Tibial nerve (tissue), 4 donors: ENCODE results near the gene CFAP206. TPM values are rescaled to one million over a fixed set of nuclear protein-coding genes. Genes with fewer than 3 reads are reported as not detected.

Source experiments
- DNase-seq, 2 donors: peaks; one replicate each; pipeline ENCODE4 v3.0.0-alpha.2; 2019; ENCODE audit warnings: low spot score in 2 of 2
- H3K27ac ChIP-seq, 4 donors: fragments of 200-600 bp; sonication (generic) in 3 of 4; one replicate each; pipeline ENCODE4 v1.5.1; 2017 to 2019; ENCODE audit warnings: mild to moderate bottlenecking in 1 of 4
- H3K27me3 ChIP-seq, 2 donors: fragments of 200-600 bp; sonication (generic) in 1 of 2; one replicate each; pipeline versions ENCODE4 v1.5.1 to v1.6.0; 2017 to 2019
- H3K36me3 ChIP-seq, 3 donors: fragments of 200-600 bp; sonication (generic); one replicate each; pipeline ENCODE4 v1.5.1; 2018 to 2019
- H3K4me1 ChIP-seq, 4 donors: fragments of 200-600 bp; sonication (generic) in 3 of 4; one replicate each; pipeline ENCODE4 v1.5.1; 2017 to 2019
- H3K4me3 ChIP-seq, 4 donors: fragments of 200-600 bp; sonication (generic) in 3 of 4; one replicate each; pipeline ENCODE4 v1.5.1; 2017 to 2019; ENCODE audit warnings: mild to moderate bottlenecking in 1 of 4, moderate library complexity in 1 of 4
- H3K9me3 ChIP-seq, 4 donors: fragments of 200-600 bp; sonication (generic) in 3 of 4; one replicate each; pipeline ENCODE4 v1.5.1; 2017 to 2019
- EP300 ChIP-seq, 2 donors: sonication (generic); formaldehyde crosslinking; IDR thresholded peaks; one replicate each; pipeline ENCODE4 v1.6.1; 2017; ENCODE audit warnings: antibody characterized with exemption in 2 of 2, mild to moderate bottlenecking in 1 of 2
- POLR2A ChIP-seq, 2 donors: fragments of 450-650 bp; IDR thresholded peaks; one replicate each; pipeline ENCODE4 v1.6.1; 2017; ENCODE audit warnings: antibody characterized with exemption in 2 of 2, mild to moderate bottlenecking in 2 of 2, moderate library complexity in 2 of 2
- WGBS, 2 donors: methylation state at CpG; one replicate each; pipeline ENCODE4 v1.1.5; 2018; 5-methylcytosine and 5-hydroxymethylcytosine counted together
- total RNA-seq, 4 donors: library from RNA; depleted of rRNA; stranded (reverse); fragments of >200 nt; gene quantifications; one replicate each; pipeline ENCODE4 v1.1.0, GENCODE V29; 2016
- TF ChIP-seq, protein P1 (sequence below), 5 experiments: fragments of 200-600 bp in 3 of 5; fragments of 450-650 bp in 2 of 5; sonication (generic) in 3 of 5; IDR thresholded peaks; one replicate each; pipeline ENCODE4 v1.5.1; 2016 to 2019; ENCODE audit warnings: antibody characterized with exemption in 5 of 5, mild to moderate bottlenecking in 3 of 5, moderate library complexity in 2 of 5

CFAP206 gene
- total RNA-seq, 4 donors from 2014 or later = not detected

DNA sequence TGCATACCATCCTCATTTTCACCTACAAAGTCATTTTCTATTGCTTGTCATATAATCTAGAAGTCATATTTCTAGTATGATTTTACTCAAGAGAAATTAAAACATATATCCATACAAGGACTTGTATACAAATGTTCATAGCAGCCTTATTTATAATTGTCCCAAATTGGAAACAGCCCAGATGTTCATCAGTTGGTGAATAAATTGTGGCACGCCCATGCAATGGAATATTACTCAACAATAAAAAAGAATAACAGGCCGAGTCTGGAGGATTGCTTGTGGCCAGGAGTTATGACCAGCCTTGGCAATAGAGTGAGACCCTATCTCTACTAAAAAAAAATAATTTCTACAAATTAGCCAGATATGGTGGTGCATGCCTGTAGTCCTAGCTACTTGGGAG is 34.4 kb upstream of the CFAP206 start:
- TF ChIP-seq POLR2A (IDR thresholded peaks at IDR 0.05) = no peak
- TF ChIP-seq, protein P1, sequence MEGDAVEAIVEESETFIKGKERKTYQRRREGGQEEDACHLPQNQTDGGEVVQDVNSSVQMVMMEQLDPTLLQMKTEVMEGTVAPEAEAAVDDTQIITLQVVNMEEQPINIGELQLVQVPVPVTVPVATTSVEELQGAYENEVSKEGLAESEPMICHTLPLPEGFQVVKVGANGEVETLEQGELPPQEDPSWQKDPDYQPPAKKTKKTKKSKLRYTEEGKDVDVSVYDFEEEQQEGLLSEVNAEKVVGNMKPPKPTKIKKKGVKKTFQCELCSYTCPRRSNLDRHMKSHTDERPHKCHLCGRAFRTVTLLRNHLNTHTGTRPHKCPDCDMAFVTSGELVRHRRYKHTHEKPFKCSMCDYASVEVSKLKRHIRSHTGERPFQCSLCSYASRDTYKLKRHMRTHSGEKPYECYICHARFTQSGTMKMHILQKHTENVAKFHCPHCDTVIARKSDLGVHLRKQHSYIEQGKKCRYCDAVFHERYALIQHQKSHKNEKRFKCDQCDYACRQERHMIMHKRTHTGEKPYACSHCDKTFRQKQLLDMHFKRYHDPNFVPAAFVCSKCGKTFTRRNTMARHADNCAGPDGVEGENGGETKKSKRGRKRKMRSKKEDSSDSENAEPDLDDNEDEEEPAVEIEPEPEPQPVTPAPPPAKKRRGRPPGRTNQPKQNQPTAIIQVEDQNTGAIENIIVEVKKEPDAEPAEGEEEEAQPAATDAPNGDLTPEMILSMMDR (IDR thresholded peaks at IDR 0.05) = no peak
- Histone ChIP-seq H3K27me3 (no peaks in the 10 kb centered on the region), H3K9me3 (peaks cover 0 to 14% (median 0%) of the 10 kb centered on the region in 4 donors), H3K4me1 (no peaks in the 10 kb centered on the region), H3K27ac (no peak overlapping the region), H3K36me3 (peaks cover 0 to 14% (median 0%) of the 10 kb centered on the region in 3 donors), H3K4me3 (no peak overlapping the region)
- no peak for DNase-seq
- WGBS, 2 donors = 89 to 98% methylated on average over 2 of the region's 2 CpGs

DNA sequence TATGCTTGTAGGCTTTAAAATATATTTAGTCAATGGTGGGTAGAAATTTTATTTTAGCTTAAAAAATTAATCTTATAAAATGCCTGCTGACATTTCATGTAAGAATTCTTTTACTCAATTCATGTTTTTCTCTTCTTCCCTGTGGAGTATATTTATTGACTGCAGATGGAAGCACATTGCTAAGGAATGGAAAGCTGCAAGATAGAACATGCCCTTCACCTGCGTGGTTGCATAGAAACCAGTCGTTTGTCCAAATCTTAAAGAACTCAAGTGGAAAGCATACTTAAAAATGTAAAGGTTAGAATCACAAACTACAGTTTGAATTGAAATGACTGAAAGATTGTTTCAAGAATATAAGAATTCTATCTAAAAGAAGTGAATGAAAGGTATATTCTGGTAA is 32.5 kb upstream of the CFAP206 start:
- WGBS, 2 donors = 94 to 96% methylated on average over 2 of the region's 2 CpGs
- no peaks in the 10 kb centered on the region for H3K27me3 ChIP-seq
- DNase-seq = no peak
- peaks cover 0 to 14% (median 0%) of the 10 kb centered on the region in 3 donors for H3K36me3 ChIP-seq
- no peaks in the 10 kb centered on the region for H3K4me1 ChIP-seq
- no peak overlapping the region for H3K27ac ChIP-seq
- no peak overlapping the region for H3K4me3 ChIP-seq
- TF ChIP-seq EP300 (IDR thresholded peaks at IDR 0.05) = no peak
- TF ChIP-seq POLR2A (IDR thresholded peaks at IDR 0.05) = no peak
- TF ChIP-seq, protein P1 (IDR thresholded peaks at IDR 0.05) = no peak
- peaks cover 0 to 6% (median 0%) of the 10 kb centered on the region in 4 donors for H3K9me3 ChIP-seq

DNA sequence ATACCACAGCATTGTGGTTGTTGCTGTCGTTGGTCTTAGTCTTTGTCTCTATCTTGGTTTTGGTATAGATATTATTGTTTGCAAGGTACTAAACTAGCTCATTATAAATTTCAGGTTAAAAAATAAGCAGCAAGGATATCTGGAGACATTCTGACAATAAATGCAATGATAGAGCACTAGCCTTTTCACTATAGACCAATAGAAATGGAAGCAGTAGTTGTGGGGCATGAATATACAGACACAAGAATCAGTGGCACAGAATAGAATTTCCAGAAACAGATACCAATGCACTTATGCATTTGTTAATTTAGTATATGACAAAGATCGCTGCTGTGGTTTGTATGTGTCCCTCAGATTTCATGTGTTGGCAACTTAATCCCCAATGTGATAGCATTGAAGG is 31.1 kb upstream of the CFAP206 start:
- Histone ChIP-seq H3K4me3 (no peak overlapping the region), H3K36me3 (peaks cover 0 to 18% (median 0%) of the 10 kb centered on the region in 3 donors), H3K9me3 (peaks cover 0 to 6% (median 0%) of the 10 kb centered on the region in 4 donors), H3K27ac (no peak overlapping the region), H3K27me3 (no peaks in the 10 kb centered on the region), H3K4me1 (no peaks in the 10 kb centered on the region)
- no peak for TF ChIP-seq EP300 (IDR thresholded peaks at IDR 0.05)
- WGBS, 2 donors = 99 to 100% methylated on average over 2 of the region's 2 CpGs
- DNase-seq = no peak

DNA sequence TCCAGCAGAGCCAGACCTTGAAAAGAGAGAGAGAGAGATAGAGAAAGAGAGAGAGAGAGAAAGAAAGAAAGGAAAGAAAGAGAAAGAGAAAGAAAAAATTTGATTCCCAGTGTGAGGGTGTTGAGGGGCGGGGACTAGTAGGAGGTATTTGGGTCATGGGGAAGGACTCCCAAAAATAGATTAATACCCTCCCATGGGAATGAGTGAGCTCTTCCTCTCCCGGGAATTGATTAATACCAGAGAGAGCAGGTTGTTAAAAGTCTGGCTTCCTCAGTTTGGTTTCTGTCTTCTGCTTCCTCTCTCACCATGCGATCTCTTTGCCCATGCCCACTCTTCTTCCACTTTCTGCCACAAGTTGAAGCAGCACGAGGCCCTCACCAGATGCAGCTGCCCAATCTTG is 28.8 kb upstream of the CFAP206 start:
- no peak overlapping the region for H3K27ac ChIP-seq
- no peak overlapping the region for H3K4me3 ChIP-seq
- TF ChIP-seq, protein P1 (IDR thresholded peaks at IDR 0.05) = no peak
- no peak for TF ChIP-seq EP300 (IDR thresholded peaks at IDR 0.05)
- no peak for TF ChIP-seq POLR2A (IDR thresholded peaks at IDR 0.05)
- H3K4me1 ChIP-seq = no peaks in the 10 kb centered on the region
- H3K27me3 ChIP-seq = no peaks in the 10 kb centered on the region
- 77 to 83% methylated on average over 4 of the region's 4 CpGs for WGBS, 2 donors
- DNase-seq = no peak
- no peaks in the 10 kb centered on the region for H3K9me3 ChIP-seq
- H3K36me3 ChIP-seq = peaks cover 0 to 18% (median 0%) of the 10 kb centered on the region in 3 donors

DNA sequence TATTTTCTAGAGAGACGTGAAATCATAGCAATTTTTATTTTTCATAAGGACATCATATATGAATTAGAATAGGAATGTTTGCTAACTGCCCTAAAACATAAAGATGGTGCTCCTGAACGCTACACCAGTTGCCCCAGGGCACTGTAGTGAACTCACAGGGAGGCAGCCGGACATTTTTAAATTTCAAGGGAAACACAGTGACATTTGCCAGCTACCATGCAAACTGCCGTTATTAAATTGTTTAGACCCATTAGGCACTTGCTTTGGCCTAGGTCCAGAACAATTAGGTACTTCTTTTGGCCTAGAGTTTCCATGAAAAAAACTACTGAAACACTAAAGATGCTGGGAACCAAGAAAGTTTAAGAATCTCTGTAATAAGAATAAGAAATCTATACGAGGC is 24.9 kb upstream of the CFAP206 start:
- Histone ChIP-seq H3K27me3 (no peaks in the 10 kb centered on the region), H3K4me1 (no peaks in the 10 kb centered on the region), H3K9me3 (no peaks in the 10 kb centered on the region), H3K4me3 (no peak overlapping the region), H3K27ac (no peak overlapping the region), H3K36me3 (peaks cover 0 to 4% (median 0%) of the 10 kb centered on the region in 3 donors)
- TF ChIP-seq, protein P1 (IDR thresholded peaks at IDR 0.05) = no peak
- no peak for TF ChIP-seq POLR2A (IDR thresholded peaks at IDR 0.05)
- TF ChIP-seq EP300 (IDR thresholded peaks at IDR 0.05) = no peak
- no peak for DNase-seq
- WGBS, 2 donors = 71 to 72% methylated on average over 5 of the region's 5 CpGs

DNA sequence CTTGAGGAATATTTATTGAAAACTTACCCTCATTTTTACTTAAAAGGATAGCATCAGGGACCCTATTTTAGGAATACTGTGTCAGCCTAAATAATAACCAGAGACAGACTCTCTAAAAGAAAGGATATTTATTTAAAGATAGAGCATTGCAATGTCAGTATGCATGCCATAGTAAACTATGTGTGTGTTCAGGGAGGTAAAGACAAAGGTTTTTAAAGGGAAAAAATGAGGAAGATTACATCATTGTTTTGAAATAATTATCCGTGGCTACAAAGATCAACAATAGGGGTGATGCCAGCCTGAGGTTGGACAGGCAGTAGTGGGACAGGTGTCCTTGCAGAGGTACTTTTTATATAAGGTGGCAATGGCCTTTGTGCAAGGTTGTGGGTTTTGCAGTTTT is 23.7 kb upstream of the CFAP206 start:
- Histone ChIP-seq H3K27ac (no peak overlapping the region), H3K4me3 (no peak overlapping the region), H3K36me3 (peaks cover 0 to 4% (median 0%) of the 10 kb centered on the region in 3 donors), H3K4me1 (no peaks in the 10 kb centered on the region), H3K27me3 (no peaks in the 10 kb centered on the region), H3K9me3 (no peaks in the 10 kb centered on the region)
- WGBS, 2 donors = 56 to 58% methylated on average over 1 of the region's 1 CpG
- TF ChIP-seq POLR2A (IDR thresholded peaks at IDR 0.05) (no peak), EP300 (IDR thresholded peaks at IDR 0.05) (no peak)
- TF ChIP-seq, protein P1 (IDR thresholded peaks at IDR 0.05) = no peak
- DNase-seq = no peak
